ENCODE results near the gene GNGT1.

DNA sequence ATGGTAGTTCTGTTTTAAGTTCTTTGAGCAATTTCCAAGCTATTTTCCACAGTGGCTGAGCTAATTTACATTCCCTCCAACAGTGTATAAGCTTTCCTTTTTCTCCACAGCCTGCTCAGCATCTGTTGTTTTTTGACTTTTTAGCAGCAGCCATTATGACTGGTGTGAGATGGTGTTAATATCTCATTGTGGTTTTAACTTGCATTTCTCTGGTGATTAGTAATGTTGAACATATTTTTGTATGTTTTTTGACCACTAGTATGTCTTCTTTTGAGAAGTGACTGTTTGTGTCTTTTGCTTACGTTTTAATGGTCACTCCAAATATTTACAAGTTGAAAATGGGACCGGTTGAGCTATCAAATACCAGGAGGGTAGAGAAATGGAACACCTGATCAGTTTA, 35.6 kb downstream of the GNGT1 start:
- TF ChIP-seq RAD21 (conservative IDR thresholded peaks at IDR 0.05) (no peak), POLR2AphosphoS5 (IDR thresholded peaks at IDR 0.05) (no peak), EZH2 (IDR thresholded peaks at IDR 0.05; ENCODE audit: borderline replicate concordance, insufficient read depth, low read length, poor library complexity, severe bottlenecking) (no peak), EP300 (conservative IDR thresholded peaks at IDR 0.05; ENCODE audit: poor library complexity, severe bottlenecking) (no peak), MXI1 (conservative IDR thresholded peaks at IDR 0.05; ENCODE audit: poor library complexity, severe bottlenecking) (no peak), TAF1 (IDR thresholded peaks at IDR 0.05; ENCODE audit: low read depth) (no peak), SMC3 (conservative IDR thresholded peaks at IDR 0.05; ENCODE audit: poor library complexity) (no peak)
- TF ChIP-seq, protein P1, sequence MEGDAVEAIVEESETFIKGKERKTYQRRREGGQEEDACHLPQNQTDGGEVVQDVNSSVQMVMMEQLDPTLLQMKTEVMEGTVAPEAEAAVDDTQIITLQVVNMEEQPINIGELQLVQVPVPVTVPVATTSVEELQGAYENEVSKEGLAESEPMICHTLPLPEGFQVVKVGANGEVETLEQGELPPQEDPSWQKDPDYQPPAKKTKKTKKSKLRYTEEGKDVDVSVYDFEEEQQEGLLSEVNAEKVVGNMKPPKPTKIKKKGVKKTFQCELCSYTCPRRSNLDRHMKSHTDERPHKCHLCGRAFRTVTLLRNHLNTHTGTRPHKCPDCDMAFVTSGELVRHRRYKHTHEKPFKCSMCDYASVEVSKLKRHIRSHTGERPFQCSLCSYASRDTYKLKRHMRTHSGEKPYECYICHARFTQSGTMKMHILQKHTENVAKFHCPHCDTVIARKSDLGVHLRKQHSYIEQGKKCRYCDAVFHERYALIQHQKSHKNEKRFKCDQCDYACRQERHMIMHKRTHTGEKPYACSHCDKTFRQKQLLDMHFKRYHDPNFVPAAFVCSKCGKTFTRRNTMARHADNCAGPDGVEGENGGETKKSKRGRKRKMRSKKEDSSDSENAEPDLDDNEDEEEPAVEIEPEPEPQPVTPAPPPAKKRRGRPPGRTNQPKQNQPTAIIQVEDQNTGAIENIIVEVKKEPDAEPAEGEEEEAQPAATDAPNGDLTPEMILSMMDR (IDR thresholded peaks at IDR 0.05; ENCODE audit: poor library complexity, severe bottlenecking): no peak
- TF ChIP-seq, protein P2, sequence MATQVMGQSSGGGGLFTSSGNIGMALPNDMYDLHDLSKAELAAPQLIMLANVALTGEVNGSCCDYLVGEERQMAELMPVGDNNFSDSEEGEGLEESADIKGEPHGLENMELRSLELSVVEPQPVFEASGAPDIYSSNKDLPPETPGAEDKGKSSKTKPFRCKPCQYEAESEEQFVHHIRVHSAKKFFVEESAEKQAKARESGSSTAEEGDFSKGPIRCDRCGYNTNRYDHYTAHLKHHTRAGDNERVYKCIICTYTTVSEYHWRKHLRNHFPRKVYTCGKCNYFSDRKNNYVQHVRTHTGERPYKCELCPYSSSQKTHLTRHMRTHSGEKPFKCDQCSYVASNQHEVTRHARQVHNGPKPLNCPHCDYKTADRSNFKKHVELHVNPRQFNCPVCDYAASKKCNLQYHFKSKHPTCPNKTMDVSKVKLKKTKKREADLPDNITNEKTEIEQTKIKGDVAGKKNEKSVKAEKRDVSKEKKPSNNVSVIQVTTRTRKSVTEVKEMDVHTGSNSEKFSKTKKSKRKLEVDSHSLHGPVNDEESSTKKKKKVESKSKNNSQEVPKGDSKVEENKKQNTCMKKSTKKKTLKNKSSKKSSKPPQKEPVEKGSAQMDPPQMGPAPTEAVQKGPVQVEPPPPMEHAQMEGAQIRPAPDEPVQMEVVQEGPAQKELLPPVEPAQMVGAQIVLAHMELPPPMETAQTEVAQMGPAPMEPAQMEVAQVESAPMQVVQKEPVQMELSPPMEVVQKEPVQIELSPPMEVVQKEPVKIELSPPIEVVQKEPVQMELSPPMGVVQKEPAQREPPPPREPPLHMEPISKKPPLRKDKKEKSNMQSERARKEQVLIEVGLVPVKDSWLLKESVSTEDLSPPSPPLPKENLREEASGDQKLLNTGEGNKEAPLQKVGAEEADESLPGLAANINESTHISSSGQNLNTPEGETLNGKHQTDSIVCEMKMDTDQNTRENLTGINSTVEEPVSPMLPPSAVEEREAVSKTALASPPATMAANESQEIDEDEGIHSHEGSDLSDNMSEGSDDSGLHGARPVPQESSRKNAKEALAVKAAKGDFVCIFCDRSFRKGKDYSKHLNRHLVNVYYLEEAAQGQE (IDR thresholded peaks at IDR 0.05; ENCODE audit: borderline replicate concordance): no peak
